Ecto neural progenitor cell (in vitro differentiated cells): ENCODE results near the gene TRMT2A.

Experiments used
- DNase-seq: peaks from one replicate; pipeline ENCODE4 v3.0.0-alpha.2; 2018; ENCODE audit warnings: low spot score

TRMT2A gene

DNA sequence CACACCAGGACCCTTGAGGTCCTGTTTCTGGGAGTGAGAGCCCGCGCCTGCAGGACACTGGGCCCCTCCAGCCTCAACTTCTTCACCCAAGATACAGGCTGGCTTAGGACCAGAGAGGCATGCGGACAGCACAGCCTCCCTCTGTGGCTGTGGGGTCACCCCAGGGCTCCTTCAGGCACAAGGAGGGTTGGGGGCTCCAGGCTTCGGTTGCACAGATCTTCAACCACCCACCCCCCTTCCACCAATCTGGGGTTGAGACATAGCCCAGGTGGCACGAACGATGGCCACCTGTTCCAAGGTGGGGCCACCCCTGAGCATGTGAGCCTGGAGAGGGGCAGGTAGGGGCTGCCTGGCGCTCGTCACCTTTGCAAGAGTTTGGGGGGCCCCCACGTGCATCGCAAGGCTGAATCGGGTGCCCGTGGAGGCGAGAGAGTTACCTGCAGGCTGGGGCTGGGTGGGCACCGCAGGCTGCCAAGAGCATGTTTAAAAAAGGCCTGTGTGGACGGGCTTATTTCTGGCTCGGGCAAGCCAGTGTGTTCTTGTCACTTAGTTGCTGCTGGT is 15.7 kb upstream of the TRMT2A start:
- no peak for DNase-seq

DNA sequence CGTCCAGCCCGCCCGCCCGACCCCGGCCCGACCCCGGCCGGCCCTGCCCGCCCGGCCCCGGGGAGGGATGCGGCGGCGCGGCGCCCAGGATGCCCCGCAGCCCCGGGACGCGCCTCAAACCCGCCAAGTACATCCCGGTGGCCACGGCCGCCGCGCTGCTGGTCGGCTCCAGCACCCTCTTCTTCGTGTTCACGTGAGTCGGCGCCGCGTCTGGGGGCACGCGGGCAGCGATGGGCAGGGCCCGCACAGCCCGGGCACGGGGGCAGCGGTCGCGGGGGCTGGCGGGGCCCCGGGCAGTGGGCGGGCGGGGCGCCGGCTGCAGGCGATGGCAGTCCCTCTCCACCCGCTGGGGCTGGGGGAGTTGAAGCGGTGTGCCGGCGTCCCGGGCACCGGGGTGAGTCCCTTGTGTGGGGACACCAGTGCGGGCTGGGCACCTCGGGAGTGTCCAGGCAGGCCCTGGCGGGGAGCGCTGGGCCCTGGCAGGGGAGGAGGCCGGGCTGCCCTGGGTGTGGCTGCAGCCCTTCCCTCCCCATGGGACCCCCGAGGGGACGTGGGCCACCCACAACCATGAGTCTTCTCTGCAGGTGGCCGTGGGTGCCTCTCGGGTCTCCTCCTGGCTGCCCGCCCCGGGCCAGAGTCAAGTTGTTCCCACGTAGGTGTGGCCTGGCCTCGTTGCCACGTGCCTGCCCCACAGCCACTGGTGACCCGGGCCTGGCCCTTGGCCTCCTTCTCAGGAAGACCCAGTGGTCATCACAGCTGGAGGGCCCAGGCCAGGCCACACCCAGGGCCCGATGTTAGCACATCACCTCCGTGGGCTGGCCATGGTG is 15.0 kb upstream of the TRMT2A start:
- peak; percentile 62 for DNase-seq

DNA sequence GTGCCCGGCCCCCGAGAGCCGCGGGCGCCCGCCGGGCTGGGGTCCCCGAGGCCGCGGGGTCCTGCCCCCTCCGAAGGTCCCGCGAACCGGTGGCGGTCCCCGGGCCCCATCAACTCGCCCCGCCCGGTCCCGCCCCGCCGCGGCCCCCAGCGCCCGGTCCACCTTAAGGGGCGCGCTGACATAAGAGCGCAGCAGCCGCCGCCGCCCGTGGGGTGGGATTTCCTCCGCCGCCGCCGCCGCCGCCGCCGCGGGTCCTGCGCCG is 14.5 kb upstream of the TRMT2A start, which contains the start of gene ZDHHC8:
Gene ZDHHC8, plus strand, starts transcription at position 208 of the 262 bp plus-strand sequence. CDS start 144 bp downstream, outside the sequence.
- no peak for DNase-seq

DNA sequence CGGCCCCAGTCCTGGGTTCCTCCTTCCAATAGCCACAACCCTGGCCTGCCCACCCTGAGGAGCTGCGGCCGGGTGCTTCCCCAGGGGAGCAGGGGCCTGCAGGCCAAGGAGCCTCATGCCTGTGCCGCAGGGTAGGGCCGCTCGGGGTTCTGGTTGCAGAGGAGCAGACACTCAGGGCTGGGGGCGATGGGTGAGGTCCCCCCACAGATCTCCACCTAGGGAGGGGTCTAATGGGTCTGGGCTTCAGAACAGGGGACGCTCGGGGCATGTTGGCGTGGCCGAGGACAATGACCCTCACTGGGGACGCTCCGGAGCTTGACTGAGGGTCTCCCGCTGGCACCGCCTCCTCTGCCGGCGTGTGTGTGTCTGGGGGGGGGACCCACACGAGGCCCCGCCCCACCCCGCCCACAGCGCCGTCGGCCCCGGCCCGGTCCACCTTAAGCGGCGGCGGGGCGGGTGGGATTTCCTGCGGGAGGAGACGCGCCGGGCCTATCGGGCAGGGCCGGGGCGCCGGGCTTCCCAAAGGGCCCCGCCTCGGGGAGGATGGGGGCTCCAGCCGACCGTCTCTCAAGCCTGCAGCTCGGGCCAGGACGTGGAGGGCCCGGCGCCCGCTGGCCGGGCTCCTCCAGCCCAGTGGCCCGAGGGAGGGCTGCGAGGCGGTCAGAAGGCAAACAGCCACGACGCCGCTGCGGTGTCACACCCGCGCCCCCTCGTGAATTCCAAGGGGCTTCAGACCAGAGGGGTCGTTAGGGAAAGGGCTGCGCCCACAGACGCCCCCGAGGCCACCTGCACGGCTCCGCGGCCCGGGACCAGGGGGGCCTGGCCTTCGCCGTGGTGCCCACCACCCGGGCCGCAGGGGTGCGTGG is 13.9 kb upstream of the TRMT2A start:
- peak; percentile 83 for DNase-seq

DNA sequence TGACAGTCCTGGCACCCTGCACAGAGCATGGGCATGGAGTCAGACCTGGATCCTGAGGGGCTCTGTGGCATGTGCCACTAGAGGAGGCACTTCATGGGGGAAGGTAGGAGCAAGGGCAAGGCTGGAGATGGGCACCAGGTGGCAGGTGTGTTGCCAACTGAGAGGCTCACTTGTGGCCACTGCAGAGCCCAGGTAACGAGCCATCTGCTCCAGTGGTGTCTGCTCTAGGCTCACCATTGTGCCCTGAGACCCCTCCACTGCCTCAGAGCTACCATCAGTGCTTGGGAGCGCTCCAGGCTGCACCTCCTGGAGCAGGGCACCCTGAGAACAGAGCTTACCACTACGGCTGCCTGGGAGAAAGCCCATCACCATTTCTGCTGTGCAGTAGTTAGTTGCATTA is 13.3 kb upstream of the TRMT2A start:
- no peak for DNase-seq

DNA sequence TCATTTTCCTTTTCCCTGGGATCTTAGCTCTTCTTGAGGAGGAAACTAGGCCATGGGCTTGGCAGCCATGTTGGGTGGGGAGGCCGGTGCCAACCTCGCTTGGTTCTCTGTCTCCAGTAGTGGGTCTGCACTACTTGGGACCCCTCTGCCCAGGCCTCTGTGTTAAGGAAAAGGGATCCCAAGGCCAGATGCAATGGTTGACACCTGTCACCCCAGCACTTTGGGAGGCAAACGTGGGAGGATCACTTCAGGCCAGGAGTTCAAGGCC is 12.7 kb upstream of the TRMT2A start:
- no peak for DNase-seq

DNA sequence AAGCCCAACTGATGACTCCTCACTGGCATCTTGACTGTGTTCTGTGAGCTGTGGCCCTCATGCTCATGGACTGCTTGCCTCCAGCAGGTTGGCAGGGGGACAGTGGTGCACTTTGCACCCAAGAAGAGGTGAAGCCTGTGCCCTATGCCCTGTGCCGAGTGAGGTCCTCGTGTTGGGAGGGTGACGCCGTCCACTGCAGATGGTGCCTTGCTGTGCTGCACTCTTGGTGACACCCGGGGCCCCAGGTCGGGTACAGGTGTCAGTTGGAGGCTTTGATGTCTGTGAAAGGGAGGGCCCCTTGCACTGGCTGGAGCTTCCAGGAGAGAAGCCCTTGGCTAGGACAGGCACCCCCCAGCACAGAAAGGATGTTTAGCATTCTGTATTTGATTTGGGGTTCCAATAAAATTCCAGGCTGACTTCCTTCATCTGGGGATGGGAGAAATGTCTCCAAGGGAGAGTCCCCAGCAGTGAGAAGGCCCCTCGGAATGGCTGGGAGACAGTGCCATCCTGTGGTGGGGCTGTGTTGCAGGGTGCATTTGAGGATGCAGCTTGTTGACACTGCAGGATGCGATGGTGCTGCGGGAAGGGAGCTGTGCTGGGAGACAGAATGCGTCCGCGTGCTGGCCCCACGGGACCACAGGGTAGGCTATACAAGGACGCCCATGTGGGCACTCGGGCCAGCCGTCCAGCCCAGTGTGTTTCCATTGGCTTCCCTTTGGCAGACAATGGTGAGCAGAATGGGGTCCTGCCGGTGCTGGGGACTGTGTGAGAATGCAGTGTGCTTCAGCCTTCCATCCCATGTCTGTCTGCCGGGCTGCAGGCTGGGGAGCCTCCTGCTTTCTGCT is 12.1 kb upstream of the TRMT2A start:
- DNase-seq = no peak

DNA sequence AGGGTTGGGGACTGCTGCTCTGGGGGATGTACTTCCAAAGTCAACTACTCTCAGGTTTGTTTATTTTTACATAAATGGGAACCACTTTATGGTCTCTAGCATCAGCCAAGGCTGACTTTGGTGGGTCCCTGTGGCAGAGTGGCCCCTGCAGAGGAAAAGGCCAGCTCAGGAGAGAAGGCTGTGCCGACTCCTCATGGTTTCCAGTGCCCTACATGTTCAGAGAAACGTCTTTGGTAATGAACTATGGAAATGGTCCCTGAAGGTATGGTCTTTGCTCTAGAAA is 11.5 kb upstream of the TRMT2A start:
- DNase-seq = no peak

DNA sequence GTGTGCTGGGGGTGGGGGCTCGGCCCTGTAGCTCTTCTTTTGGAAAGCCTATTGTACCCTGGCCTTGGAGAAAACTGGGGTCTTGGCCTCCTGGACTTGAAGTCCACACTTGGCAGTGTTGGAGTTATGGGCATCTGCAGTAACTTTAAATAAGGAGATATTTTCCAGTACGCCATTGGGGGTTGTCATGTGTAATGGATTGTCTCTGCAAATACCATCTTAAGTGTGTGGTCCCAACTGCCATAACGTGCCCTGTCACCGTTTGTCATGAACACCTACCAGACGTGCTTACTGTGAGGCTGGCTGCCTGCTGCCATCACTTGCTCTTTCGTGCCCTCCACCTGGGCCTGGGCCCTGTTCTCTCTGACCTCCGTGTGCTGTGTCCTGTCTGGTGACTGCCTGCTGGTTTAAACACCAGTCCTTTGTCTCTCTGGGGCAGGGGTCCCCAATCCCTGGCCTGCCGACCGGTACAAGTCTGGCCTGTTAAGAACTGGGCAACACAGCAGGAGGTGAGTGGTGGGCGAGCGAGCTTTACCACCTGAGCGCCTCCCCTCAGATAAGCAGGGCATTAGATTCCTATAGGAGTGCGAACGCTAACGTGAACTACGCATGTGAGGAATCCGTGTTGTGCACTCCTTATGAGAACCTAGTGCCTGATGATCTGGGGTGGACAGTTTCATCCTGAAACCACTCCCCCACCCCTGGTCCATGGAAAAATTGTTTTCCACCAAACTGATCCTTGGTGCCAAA is 11.0 kb upstream of the TRMT2A start:
- DNase-seq = no peak

DNA sequence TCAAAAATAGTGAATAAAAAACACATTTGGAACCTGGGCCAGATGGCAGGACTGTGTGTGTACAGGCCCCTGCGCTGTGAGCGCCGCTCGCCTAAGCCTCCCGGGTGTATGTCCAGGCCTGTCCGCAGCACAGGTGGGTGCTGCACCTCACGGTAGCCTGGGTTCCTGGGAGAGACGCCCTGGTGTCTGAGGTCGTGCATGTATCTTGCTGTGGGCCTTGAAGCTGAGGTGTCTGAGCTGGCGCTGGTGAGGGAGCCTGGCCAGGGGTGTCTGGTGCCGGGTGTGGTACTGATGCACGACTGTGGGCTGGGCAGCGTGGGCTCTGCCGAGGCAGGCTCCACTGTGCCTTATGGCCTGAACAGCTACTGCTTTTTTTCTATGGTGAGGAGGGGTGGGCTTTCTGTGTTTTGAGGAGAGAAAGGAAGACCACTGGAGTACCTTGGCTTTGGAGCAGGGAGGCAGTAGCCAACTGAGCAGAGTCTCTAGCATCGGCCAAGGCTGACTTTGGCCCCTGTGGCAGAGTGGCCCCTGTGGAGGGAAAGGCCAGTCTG is 10.4 kb upstream of the TRMT2A start:
- DNase-seq = no peak

DNA sequence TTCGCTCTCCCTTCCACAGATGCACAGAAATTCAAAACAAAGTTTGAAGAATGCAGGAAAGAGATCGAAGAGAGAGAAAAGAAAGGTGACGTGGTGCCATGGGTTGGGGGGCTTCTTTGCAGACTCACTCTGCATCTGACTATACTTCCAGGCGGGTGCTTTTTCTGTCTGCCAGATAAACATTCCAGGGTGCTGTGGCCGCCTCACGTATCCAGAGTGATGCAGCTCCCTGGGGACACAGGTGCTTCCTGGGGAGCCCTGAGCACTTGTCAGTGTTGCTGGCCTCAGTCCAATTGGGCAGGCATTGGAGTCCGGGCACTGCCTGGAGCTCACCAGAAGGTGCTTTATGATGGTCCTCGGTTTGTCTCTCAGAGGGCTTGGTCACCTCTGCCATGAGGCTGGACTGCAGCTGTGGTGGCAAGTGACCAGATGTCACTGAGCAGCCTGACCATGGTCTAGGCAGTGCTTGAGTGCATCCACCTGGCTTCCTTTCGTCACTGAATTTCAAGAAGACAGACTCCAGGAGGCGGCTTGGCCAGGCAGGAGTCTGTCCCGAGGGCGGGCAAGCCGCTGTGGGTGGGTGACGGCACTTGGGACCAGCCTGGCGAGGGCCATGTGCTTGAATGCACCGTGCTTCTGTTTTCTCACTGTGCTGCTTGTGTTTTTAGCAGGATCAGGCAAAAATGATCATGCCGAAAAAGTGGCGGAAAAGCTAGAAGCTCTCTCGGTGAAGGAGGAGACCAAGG is 9.4 kb upstream of the TRMT2A start:
- no peak for DNase-seq

DNA sequence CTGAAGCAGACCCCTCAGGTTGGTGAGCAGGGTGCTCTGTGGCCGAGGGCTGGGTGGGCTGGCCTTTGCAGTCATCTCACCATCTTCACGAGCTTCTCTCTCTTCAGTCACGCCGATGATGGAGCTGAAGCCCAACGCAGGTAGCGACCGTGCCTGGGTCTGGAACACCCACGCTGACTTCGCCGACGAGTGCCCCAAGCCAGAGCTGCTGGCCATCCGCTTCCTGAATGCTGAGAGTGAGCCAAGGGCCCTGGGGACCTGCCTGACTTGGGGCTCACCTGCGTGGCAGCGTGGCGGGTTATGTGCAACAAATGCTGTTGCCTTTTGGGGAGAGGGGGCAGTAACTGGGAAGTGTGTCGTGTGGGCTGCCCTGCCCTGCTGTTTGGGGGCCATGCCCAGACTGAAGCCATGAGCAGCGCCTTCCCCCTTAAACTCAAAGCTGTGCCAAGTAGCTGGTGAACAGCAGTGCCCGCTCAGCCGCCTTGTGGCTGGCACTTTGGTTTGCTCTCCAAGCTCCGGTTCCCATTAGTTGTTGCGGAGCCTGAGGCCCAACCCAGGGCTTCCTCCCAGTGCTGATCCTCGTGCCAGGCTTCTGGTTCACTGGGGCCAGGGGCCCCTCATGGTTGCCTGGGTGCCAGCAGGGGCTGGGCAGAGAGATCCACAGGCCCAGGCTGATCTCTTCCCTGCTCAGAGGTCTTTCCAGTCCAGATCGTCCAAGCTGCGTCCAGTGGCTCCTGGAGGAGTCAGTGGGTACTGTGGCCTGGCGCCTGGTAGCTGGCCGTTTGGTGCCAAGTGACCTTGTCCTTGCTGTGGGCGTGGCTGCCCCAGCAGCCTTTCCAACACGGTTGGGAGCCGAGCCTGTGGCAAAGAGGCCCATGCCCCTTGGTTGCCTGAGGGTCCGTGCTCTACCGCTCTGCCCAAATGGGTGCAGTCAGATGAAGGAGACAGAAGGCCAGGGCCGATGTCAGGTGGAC is 8.5 kb upstream of the TRMT2A start:
- DNase-seq = no peak

DNA sequence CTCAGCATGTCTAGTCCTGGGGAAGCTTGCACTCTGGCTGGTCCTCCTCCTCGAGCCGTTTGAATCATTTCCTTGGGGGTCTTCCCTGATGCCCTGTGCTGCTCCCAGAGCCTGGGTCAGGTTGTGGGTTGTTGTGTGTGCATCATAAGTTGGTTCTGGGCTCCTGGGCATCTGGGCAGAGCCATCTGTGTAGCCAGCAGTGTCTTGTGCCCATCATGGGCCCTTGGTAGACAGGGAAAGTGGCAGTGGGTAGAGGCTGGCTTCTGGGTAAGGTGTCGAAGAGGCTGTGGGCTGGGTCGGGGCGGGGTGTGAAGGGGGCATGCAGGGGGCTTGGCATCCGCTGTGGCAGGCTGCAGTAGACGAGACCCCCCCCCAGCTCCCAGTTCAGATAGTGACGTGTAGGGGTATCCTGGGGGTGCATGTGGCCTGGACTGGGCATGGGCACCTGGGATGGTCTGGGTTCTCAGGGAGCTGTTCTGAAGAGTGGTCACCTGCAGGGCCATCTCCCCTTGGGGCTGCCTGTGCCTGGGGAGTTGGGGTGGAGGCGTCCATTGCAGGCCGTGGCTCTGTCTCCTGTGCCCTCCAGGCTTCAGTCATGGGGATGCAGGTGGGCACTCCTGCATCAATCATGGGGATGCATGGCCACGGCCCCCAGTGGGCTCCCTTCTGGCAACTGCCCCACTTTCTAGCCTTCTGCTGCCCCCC is 7.2 kb upstream of the TRMT2A start:
- DNase-seq = no peak

DNA sequence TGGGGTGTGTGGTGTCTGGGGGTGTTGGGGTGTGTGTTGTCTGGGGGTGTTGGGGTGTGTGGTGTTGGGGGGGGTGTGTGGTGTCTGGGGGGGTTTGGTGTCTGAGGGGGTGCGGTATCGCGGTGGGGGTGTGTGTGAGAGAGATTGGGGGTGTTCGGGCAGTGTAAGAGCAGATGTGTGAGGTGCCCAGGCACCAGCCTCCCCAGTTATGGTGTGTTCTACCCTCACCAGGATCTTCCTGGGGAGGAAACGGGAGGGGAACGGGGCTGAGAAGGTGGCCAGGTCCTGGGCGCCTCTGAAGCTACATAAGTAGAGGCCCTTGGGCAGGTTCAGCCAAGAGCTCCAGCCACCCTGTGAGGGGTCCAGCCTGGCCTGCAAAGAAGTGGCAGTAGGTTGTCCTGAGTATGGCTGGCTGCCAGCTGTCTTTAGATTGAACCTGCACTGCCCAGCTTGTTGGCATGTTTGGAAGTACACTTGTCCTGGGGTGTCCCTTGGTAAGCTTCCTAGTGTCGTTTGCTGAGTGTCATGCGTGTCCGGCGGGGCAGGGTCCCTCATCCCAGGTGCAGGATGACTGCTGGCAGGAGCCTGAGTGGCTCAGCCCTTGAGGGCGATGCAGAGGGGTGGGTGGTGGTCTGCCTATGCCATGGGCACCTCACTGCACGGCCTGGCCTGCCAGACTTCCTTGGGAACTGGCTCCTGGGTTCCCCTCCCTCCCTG is 6.5 kb upstream of the TRMT2A start:
- no peak for DNase-seq

DNA sequence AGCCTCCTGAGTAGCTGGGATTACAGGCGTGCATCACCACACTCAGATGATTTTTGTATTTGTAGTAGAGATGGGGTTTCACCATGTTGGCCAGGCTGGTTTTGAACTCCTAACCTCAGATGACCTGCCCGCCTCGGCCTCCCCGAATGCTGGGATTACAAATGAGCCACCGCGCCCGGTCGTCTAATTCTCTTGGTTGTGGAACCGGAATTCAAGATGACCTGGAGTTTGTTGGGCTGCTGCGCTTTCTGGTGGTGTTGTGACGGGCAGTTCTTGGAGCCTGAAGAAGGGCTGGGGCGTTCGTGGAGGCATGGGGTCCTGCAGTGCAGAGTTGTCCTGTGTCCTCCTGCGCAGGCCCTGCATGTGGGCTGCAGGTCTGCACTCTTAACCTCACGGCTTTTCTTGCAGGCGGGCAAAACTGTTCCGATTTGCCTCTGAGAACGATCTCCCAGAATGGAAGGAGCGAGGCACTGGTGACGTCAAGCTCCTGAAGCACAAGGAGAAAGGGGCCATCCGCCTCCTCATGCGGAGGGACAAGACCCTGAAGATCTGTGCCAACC is 4.9 kb upstream of the TRMT2A start:
- no peak for DNase-seq

DNA sequence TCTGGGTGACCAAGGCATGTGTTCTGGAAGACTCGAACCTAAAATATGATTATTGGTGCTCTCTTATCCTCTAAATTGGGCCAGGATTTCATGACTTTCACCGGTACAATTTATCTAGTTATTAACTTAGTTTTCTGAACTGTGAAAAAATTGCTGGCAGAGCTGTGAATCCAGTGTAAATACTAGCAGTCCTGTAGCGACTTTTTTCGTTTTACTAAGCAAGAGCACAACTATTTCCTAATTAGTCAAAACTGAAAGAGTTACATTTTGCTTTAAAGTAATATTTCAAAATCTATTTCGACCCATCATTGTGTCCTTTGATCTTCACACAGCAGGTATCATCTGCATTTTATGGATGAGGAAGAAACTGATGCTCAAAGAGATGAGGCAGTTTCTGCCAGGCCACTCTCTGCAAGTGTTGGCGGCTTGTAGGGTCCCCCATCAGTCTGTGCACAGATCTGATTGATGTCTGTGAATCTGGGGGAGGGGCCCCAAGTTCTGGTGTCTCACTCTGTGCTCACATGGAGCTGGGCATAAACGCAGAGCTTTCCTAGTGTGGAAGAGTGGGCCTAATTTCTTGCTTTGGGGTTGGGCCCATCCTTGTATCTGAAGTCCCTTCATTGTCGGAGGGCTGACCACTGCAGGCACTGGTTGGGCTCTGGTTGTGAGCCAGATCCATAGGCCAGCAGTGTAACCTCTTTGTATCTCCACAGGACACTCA is 1.4 kb upstream of the TRMT2A start:
- DNase-seq = no peak

DNA sequence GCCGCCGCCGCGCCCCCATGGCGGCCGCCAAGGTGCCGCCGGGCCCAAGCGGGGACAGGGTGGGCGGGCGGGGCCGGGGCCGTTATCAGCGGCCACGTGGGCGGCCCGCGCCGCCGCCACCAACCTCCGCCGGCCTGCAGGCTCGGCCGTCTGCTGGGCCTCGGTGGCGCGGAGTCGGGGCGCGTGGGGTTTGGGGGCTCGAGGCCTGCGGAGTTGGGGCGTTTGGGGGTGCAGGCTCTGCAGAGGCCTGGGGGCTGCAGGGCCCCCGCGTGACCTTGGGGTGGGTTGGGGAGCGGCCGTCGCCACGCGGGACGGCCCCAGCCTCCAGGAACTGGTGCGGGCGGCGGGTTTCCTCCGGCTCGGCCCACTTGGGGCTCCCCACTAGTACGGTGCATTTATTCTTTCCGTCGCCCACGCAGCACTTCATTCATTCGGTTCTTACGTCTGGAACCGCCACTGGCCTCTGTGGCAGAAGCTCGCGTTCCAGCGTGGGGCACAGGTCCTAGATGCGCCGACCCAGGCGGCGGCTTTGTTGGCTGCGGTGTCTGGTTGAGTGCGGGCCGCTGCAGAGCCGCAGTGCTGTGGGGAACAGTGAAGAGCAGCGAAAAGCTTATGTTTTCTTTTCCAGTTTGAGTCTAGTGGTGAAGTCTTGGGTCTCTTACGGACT is 740 bp upstream of the TRMT2A start:
- DNase-seq = no peak
